Measurements from ENCODE around the gene PCED1B.
"Not testable (repeated sequence)": the region's sequence is repeated elsewhere in the genome, so short reads cannot be mapped to it uniquely, and the experiment has no call there.

PCED1B gene

GRCh38 chr12:47152095-47152494, 72.7 kb downstream of the PCED1B start:
- Histone ChIP-seq H3K27ac (no peak overlapping the region), H3K4me3 (no peak overlapping the region)

DNA sequence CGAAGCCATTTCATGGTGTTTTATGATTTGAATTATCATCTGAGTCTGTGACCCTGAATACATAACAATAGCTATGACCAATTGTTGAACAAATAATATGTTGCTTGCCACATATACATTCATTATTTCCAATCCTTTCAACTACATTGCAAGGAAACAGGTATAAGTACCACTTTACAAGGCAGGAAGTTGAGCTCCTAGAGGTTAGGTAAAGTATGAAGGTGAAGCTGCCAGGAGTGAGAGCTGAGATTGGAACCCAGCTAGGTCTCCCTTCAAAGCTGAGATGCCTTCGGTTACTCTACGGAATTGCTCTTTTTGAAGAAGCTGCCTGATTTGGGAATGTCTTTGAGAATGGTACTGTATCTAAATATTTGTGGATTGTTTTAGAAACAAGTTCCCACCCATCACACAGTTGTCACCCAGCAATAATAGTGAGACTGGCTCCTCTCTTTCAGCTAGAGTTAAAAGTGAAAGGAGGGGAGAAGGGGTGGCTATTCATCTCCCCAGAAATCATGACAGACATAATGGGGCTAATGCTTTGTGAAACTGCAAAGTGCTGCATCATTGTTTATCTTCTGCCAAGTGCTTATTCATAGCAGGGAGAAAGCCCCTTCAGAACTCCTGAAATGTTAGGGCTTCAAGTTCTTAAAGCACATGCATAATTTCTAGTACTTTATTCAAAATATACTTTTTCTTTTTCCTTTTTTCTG, 76.2 kb downstream of the PCED1B start:
- Histone ChIP-seq H3K4me3 (no peak overlapping the region), H3K27ac (peak overlapping the region in 3 of 21 experiments; percentile 31 to 56 (median 40))

DNA sequence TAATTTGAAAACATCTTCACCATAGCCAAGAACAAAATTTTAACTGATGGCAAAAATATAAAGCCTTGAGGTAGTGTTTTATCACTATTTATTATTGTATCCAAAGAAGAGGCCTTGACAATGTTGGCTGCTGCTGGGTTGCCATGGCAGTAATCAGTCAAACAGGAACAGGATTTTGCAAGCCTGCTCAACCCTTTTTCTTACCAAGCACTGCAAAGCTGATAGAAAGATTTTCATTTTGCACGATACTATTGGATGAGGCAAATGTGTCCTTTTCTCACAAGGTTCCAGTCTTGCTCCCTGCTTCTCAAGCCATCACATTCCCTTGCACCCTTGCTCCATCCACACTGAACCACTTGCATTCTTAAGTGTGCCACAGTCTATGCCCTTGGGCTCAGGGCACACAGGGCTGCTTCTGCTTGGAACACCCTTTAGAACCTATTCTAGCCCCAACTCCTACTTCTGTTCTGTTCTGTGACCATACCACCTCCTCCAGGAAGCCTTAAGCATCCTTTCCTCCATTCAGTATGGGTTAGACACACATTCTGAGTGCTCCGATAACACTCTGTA, 76.8 kb downstream of the PCED1B start:
- no peak overlapping the region for H3K4me3 ChIP-seq
- H3K27ac ChIP-seq = peak overlapping the region in 3 of 21 experiments; percentile 16 to 56 (median 40)

DNA sequence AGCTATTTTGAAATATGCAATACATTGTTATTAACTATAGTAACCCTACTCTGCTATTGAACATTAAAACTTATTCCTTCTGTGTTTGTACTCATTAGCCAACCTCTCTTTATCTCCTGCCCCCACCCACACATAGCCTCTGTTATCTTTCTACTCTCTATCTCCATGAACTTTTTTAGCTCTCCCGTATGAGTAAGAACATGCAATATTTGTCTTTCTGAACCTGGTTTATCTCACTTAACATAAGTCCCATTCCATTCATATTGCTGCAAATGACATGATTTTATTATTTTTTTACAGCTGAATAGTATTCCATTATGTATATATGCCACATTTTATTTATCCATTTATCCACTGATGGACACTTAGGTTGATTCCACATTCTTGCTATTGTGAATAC, 79.4 kb downstream of the PCED1B start:
- no peak overlapping the region for H3K4me3 ChIP-seq
- no peak overlapping the region for H3K27ac ChIP-seq

DNA sequence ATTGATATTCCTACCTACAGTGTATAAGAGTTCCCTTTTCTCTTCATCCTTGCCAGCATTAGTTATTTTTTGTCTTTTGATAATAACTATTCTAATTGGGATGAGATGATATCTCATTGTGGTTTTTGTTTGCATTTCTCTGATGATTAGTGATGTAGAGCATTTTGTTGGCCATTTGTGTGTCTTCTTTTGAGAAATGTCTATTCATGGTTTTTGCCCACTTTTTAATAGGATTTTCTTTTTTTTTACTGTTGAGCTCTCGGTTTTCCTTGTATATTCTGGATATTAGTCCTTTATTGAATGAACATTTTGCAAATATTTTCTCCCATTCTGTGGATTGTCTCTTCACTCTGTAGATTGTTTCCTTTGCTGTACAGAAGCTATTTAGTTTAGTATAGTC, 79.9 kb downstream of the PCED1B start:
- H3K27ac ChIP-seq = no peak overlapping the region
- H3K4me3 ChIP-seq = no peak overlapping the region

- no peak overlapping the region for H3K4me3 ChIP-seq
Observed at GRCh38 chr12:47160316-47161244, 81.2 kb downstream of the PCED1B start.

GRCh38 chr12:47164116-47164515, 84.7 kb downstream of the PCED1B start:
- Histone ChIP-seq H3K4me3 (no peak overlapping the region), H3K27ac (peak overlapping the region in 1 of 21 experiments; percentile 5)

More at GRCh38 chr12:47160316-47161244, 81.2 kb downstream of the PCED1B start:
- no peak overlapping the region for H3K27ac ChIP-seq

- H3K27ac ChIP-seq = peak overlapping the region in 1 of 21 experiments; percentile 5
- no peak overlapping the region for H3K4me3 ChIP-seq
Observed at GRCh38 chr12:47164724-47165439, 85.5 kb downstream of the PCED1B start.

- H3K27ac ChIP-seq = no peak overlapping the region
- H3K4me3 ChIP-seq = no peak overlapping the region
Observed at GRCh38 chr12:47165934-47166333, 86.5 kb downstream of the PCED1B start.

DNA sequence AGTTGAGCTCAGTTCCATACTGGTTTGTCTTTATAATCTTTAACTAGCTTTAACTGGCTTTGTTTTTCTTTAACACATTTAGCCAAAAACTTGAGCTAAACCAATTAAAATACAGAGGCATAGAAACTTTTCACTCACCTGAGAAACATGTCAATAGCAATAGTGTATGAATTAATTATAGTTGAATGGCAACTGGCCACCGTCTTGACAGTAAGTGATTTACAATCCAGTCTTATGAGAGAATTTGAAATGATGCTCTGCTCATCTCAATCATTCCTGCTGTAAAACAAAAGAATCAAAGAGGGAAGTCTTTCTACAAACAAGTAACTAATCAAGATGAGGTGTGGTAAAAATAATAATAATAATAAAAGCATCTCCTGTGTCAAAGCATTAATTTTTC, 86.9 kb downstream of the PCED1B start:
- no peak overlapping the region for H3K27ac ChIP-seq

GRCh38 chr12:47170281-47170680, 90.9 kb downstream of the PCED1B start:
- H3K27ac ChIP-seq, H3K4me3 ChIP-seq: not testable (repeated sequence)

More for the DNA sequence above, 86.9 kb downstream of the PCED1B start:
- no peak overlapping the region for H3K4me3 ChIP-seq

GRCh38 chr12:47178014-47178413, 98.6 kb downstream of the PCED1B start:
- no peak overlapping the region for H3K4me3 ChIP-seq
- H3K27ac ChIP-seq = no peak overlapping the region

DNA sequence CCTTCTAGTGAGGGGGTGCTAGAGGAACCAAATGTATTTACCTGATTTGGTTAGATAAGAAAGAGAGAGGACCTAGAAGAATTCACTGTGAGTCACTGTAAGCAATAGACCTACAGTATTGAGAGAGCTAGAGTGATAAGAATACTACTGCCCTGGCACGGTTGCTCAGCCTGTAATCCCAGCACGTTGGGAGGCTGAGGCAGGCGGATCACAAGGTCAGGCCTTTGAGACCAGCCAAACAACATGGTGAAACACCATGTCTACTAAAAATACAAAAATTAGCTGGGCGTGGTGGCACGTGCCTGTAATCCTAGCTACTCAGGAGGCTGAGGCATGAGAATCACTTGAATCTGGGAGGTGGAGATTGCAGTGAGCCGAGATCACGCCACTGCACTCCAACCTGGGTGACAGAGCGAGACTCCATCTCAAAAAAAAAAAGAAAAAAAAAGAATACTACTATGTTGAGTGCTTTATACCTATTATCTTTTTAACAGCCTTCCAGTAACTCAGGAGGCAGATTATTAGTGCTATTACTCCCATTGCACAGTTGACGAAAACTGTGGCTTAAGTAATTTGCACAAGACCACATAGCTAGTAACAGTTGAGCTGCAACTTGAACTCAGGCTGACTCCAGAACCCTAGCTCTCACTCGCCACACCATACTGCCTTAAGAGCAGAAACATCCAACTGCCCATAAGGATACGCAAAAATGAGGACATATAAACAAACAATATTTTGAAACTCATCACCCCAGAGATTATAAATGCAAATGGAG, 102.9 kb downstream of the PCED1B start:
- not testable (repeated sequence) for H3K27ac ChIP-seq, H3K4me3 ChIP-seq

- no peak overlapping the region for H3K27ac ChIP-seq
Observed at GRCh38 chr12:47184229-47184628, 104.8 kb downstream of the PCED1B start.

DNA sequence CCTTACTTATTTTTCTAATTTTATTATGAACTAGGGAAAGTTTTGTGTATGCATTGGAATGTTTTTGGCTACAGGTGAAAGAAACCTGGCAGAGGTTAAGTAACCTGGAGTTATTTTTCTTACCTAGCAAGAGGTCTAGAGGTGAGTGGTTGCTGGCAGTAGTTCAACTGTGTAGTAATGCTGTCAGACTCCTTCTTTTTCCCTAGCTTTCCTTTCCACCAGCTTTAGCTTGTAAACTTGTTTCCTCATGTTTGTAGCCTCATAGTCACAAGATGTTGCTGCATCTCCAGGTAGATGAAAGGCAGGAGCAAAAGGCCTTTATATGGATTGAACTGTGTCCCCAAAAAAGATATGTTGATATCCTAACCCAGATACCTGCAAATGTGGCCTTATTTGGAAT, 105.4 kb downstream of the PCED1B start:
- Histone ChIP-seq H3K4me3 (no peak overlapping the region), H3K27ac (peak overlapping the region in 1 of 21 experiments; percentile 26)

More at GRCh38 chr12:47184229-47184628, 104.8 kb downstream of the PCED1B start:
- H3K4me3 ChIP-seq = no peak overlapping the region

GRCh38 chr12:47186246-47186645, 106.8 kb downstream of the PCED1B start:
- H3K27ac ChIP-seq = no peak overlapping the region
- H3K4me3 ChIP-seq = no peak overlapping the region

DNA sequence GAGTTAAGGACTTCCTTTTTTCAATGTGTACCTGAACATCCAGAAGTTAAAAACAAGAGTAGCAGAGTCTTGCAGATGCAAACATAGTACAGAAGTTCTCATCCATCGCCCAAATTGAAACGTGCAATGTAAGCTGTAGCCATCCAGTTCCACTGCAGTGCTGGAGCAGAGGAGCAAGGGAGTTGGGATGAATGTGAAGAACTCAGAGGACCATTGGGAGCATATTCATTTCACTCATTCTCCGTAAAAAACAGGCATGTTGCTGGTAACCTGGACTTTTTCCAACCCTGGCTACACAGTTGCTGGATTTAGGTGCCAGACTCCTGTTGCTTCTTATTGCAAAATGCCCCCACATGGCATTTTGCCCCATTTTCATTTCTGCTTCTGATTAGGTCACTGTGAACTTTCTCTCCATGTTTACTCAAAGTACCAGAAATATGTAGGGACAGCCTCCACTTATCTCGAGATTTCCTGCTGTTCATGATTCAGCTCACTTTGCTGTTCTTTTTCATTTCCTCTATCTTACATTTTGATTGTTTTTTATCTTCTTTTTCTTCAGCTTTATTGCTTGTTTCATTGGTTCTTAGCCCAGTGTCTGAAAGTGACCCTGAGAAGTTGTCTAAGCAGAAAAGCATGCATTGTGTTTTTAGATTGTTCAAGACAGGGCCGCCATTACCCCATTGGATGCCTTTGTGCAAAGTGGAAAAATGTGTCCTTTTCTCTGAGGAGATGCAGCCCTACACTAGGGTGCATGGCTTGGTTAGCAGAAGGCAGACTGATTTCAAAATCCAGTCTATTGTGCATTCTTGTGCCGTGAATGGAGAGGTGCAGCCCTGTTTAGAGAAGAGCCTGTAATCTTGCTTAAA, 109.4 kb downstream of the PCED1B start:
- Histone ChIP-seq H3K27ac (no peak overlapping the region), H3K4me3 (no peak overlapping the region)

DNA sequence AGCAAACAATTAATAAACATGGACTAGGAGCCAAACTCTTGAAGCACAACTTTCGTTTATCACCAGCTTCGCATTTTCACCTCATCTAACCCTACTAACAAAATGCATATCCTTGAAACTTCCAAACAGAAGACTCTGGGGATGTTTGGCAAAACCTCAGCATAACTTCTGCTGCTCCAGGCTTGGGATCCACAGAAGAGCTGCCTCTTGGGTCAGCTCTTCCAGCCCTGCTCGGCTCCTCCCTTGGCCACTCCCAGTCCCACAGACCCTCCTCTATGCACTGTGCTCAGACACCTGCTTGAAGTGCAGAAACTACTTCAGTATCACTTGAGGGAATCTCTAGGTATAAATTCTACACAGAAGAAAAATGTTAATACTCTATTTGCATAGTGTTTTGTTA, 110.3 kb downstream of the PCED1B start:
- Histone ChIP-seq H3K4me3 (no peak overlapping the region), H3K27ac (peak overlapping the region in 1 of 21 experiments; percentile 6)
